ENCODE data around the gene TPT1. TPM values are rescaled to one million over a fixed set of nuclear protein-coding genes. Genes with fewer than 3 reads are reported as not detected.
"Not testable (repeated sequence)": the region's sequence is repeated elsewhere in the genome, so short reads cannot be mapped to it uniquely, and the experiment has no call there.

The TPT1 gene
- total RNA-seq, 1 donor from 2014 or later = 1,515 TPM

- TF ChIP-seq CTCF (IDR thresholded peaks at IDR 0.05; ENCODE audit: partially characterized antibody, unreplicated experiment) = no peak
- no peak for DNase-seq
- Mint-ChIP-seq H3K4me3 (ENCODE audit: unreplicated experiment) (no peak overlapping the region), H3K27me3 (ENCODE audit: unreplicated experiment) (no peaks in the 10 kb centered on the region), H3K9me3 (ENCODE audit: unreplicated experiment) (no peaks in the 10 kb centered on the region), H3K27ac (ENCODE audit: unreplicated experiment) (no peak overlapping the region), H3K36me3 (ENCODE audit: unreplicated experiment) (peaks cover 14% of the 10 kb centered on the region), H3K4me1 (ENCODE audit: low read depth, unreplicated experiment) (no peaks in the 10 kb centered on the region)
These were observed 44.3 kb upstream of the TPT1 start for GRCh38 chr13:45385320-45385719.

DNA sequence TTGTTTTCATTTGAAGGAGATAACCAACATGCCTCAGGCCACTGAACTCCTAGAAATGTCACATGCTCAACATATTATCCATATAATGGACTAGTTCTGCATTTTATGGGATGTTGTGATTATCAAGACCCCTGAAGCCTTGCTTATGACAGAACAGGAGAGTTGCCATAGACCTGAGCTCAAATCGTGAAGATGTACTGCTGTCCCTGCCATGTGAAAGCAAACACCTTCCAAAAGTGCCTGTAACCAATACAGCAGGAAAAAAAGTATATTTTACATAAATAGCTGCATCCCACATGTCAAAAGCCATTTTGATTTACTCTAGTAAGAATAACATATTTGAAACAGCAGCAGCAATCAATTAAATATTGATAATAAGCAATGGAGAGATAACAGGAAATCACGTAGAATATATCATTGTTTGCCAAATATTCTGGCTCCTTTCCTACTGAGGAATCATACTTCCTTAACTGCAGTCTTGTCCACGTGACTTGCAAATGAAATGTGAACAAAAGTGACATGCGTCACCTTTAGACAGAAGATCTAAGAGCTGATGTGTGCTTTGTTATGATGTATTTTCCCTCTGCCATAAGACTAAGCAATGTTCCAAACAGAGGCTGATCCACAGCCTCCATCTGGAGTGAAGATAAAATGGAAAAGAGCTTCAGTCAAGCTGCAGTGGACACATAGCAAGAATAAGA is 43.6 kb upstream of the TPT1 start:
- Mint-ChIP-seq H3K36me3 (ENCODE audit: unreplicated experiment) (peaks cover 14% of the 10 kb centered on the region), H3K27ac (ENCODE audit: unreplicated experiment) (no peak overlapping the region), H3K27me3 (ENCODE audit: unreplicated experiment) (no peaks in the 10 kb centered on the region), H3K9me3 (ENCODE audit: unreplicated experiment) (no peaks in the 10 kb centered on the region), H3K4me1 (ENCODE audit: low read depth, unreplicated experiment) (no peaks in the 10 kb centered on the region), H3K4me3 (ENCODE audit: unreplicated experiment) (no peak overlapping the region)
- DNase-seq = no peak
- TF ChIP-seq CTCF (IDR thresholded peaks at IDR 0.05; ENCODE audit: partially characterized antibody, unreplicated experiment) = no peak

DNA sequence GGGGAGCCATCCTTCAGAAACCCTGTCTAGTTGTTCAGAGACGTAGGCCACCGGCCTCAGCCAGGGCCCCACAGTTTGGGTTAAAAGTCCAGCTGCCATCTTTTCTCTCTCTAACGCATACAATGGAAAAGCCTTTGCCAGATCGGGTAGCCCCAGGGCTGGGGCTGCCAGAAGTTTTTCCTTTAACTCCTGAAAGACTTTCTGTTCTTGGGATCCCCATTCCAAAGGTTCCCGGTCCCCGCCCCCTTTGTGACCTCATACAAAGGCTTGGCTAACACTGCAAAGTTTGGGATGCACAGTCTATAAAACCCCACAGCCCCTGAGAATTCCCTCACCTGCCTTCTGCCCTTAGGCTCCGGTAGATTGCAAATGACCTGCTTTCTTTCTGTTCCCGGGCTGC is 41.8 kb upstream of the TPT1 start:
- not testable (repeated sequence) for H3K4me1 Mint-ChIP-seq (ENCODE audit: low read depth, unreplicated experiment); DNase-seq; H3K27me3 Mint-ChIP-seq (ENCODE audit: unreplicated experiment); H3K4me3 Mint-ChIP-seq (ENCODE audit: unreplicated experiment); H3K9me3 Mint-ChIP-seq (ENCODE audit: unreplicated experiment); H3K27ac Mint-ChIP-seq (ENCODE audit: unreplicated experiment)
- peaks cover 14% of the 10 kb centered on the region for H3K36me3 Mint-ChIP-seq (ENCODE audit: unreplicated experiment)

DNA sequence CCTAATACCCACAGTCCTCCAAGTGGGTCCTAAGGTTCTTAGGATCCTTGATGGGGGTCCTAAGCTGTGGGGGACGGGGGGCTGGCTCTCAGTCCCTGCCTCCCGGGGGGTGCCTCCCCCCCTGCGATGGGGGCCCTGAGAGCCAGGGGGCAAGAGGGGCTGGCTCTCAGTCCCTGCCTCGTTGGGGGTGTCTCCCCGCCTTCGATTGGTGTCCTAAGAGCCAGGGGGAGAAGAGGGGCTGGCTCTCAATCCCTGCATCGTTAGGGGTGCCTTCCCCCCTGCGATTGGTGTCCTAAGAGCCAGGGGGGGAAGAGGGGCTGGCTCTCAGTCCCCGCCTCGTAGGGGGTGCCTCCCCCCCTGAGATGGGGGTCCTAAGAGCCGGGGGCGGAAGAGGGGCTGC is 40.2 kb upstream of the TPT1 start:
- TF ChIP-seq CTCF (IDR thresholded peaks at IDR 0.05; ENCODE audit: partially characterized antibody, unreplicated experiment) = no peak
- Mint-ChIP-seq H3K4me3 (ENCODE audit: unreplicated experiment) (no peak overlapping the region), H3K27ac (ENCODE audit: unreplicated experiment) (no peak overlapping the region), H3K36me3 (ENCODE audit: unreplicated experiment) (peaks cover 7% of the 10 kb centered on the region), H3K9me3 (ENCODE audit: unreplicated experiment) (no peaks in the 10 kb centered on the region), H3K4me1 (ENCODE audit: low read depth, unreplicated experiment) (no peaks in the 10 kb centered on the region), H3K27me3 (ENCODE audit: unreplicated experiment) (no peaks in the 10 kb centered on the region)
- no peak for DNase-seq

DNA sequence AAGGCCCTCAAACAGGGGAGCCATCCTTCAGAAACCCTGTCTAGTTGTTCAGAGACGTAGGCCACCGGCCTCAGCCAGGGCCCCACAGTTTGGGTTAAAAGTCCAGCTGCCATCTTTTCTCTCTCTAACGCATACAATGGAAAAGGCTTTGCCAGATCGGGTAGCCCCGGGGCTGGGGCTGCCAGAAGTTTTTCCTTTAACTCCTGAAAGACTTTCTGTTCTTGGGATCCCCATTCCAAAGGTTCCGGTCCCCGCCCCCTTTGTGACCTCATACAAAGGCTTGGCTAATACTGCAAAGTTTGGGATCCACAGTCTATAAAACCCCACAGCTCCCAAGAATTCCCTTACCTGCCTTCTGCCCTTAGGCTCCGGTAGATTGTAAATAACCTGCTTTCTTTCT is 39.7 kb upstream of the TPT1 start:
- not testable (repeated sequence) for H3K4me3 Mint-ChIP-seq (ENCODE audit: unreplicated experiment); H3K9me3 Mint-ChIP-seq (ENCODE audit: unreplicated experiment); H3K27me3 Mint-ChIP-seq (ENCODE audit: unreplicated experiment); DNase-seq; H3K36me3 Mint-ChIP-seq (ENCODE audit: unreplicated experiment); H3K4me1 Mint-ChIP-seq (ENCODE audit: low read depth, unreplicated experiment); H3K27ac Mint-ChIP-seq (ENCODE audit: unreplicated experiment)

DNA sequence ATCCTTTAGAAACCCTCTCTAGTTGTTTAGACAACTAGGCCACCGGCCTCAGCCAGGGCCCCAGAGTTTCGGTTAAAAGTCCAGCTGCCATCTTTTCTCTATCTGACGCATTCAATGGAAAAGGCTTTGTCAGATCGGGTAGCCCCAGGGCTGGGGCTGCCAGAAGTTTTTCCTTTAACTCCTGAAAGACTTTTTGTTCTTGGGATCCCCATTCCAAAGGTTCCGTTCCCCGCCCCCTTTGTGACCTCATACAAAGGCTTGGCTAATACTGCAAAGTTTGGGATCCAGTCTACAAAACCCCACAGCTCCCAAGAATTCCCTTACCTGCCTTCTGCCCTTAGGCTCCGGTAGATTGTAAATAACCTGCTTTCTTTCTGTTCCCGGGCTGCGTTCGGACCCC is 38.5 kb upstream of the TPT1 start:
- H3K4me1 Mint-ChIP-seq (ENCODE audit: low read depth, unreplicated experiment); H3K4me3 Mint-ChIP-seq (ENCODE audit: unreplicated experiment); H3K27ac Mint-ChIP-seq (ENCODE audit: unreplicated experiment); H3K36me3 Mint-ChIP-seq (ENCODE audit: unreplicated experiment); H3K9me3 Mint-ChIP-seq (ENCODE audit: unreplicated experiment); DNase-seq; H3K27me3 Mint-ChIP-seq (ENCODE audit: unreplicated experiment): not testable (repeated sequence)

DNA sequence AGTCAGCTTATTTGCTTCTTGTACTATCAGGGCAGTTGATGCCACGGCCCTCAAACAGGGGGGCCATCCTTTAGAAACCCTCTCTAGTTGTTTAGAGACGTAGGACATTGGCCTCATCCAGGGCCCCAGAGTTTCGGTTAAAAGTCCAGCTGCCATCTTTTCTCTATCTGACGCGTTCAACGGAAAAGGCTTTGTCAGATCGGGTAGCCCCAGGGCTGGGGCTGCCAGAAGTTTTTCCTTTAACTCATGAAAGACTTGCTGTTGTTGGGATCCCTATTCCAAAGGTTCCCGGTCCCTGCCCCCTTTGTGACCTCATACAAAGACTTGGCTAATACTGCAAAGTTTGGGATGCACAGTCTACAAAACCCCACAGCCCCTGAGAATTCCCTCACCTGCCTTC is 37.8 kb upstream of the TPT1 start:
- not testable (repeated sequence) for H3K36me3 Mint-ChIP-seq (ENCODE audit: unreplicated experiment); DNase-seq; H3K9me3 Mint-ChIP-seq (ENCODE audit: unreplicated experiment); H3K27ac Mint-ChIP-seq (ENCODE audit: unreplicated experiment); H3K4me3 Mint-ChIP-seq (ENCODE audit: unreplicated experiment); H3K27me3 Mint-ChIP-seq (ENCODE audit: unreplicated experiment); H3K4me1 Mint-ChIP-seq (ENCODE audit: low read depth, unreplicated experiment)

DNA sequence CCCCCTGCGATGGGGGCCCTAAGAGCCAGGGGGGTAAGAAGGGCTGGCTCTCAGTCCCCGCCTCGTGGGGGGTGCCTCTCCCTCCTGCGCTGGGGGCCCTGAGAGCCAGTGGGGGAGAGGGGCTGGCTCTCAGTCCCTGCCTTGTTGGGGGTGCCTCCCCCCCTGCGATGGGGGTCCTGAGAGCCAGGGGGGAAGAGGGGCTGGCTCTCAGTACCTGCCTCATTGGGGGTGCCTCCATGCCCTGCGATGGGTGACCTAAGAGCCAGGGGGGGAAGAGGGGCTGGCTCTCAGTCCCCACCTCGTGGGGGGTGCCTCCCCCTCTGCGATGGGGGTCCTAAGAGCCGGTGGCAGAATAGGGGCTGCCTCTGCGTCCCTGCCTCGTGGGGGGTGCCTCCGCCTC is 36.3 kb upstream of the TPT1 start:
- DNase-seq; H3K27me3 Mint-ChIP-seq (ENCODE audit: unreplicated experiment); H3K27ac Mint-ChIP-seq (ENCODE audit: unreplicated experiment); H3K4me3 Mint-ChIP-seq (ENCODE audit: unreplicated experiment); H3K36me3 Mint-ChIP-seq (ENCODE audit: unreplicated experiment): not testable (repeated sequence)
- Mint-ChIP-seq H3K4me1 (ENCODE audit: low read depth, unreplicated experiment) (peaks cover 14% of the 10 kb centered on the region), H3K9me3 (ENCODE audit: unreplicated experiment) (peaks cover 15% of the 10 kb centered on the region)

- H3K27ac Mint-ChIP-seq (ENCODE audit: unreplicated experiment); H3K4me3 Mint-ChIP-seq (ENCODE audit: unreplicated experiment): not testable (repeated sequence)
These were observed 35.7 kb upstream of the TPT1 start for GRCh38 chr13:45376651-45377050.

More at GRCh38 chr13:45376651-45377050, 35.7 kb upstream of the TPT1 start:
- peaks cover 11% of the 10 kb centered on the region for H3K27me3 Mint-ChIP-seq (ENCODE audit: unreplicated experiment)
- DNase-seq; H3K36me3 Mint-ChIP-seq (ENCODE audit: unreplicated experiment): not testable (repeated sequence)
- peaks cover 21% of the 10 kb centered on the region for H3K9me3 Mint-ChIP-seq (ENCODE audit: unreplicated experiment)
- peaks cover 20% of the 10 kb centered on the region for H3K4me1 Mint-ChIP-seq (ENCODE audit: low read depth, unreplicated experiment)
